HG03066 (cell line): ENCODE measurements around the gene STAG1.
"Not testable (repeated sequence)": the region's sequence is repeated elsewhere in the genome, so short reads cannot be mapped to it uniquely, and the experiment has no call there.

Experiments used
- ATAC-seq: cut with Tn5 transposase; IDR thresholded peaks from one replicate; pipeline ENCODE4 v1.9.1; 2021; ENCODE audit warnings: low read depth; ENCODE audit not compliant: unreplicated experiment

Gene STAG1

DNA sequence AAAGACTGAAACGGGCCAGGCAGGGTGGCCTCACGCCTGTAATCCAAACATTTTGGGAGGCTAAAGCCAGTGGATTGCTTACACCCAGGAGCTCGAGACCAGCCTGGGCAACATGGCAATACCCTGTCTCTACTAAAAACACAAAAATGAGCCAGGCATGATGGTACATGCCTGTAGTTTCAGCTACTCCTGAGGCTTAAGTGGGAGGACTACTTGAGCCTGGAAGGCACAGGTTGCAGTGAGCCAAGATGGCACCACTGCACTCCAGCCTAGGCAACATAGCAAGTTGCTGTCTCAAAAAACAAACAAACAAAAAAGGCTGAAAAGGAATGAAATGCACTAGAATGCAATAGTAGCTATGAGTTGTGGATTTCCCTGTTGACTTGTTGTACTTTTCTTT is 94.7 kb downstream of the STAG1 start:
- no peak for ATAC-seq

GRCh38 chr3:136653628-136654027 is 98.5 kb downstream of the STAG1 start:
- ATAC-seq, result no peak

GRCh38 chr3:136651581-136651980 is 100.6 kb downstream of the STAG1 start:
- no peak for ATAC-seq

DNA sequence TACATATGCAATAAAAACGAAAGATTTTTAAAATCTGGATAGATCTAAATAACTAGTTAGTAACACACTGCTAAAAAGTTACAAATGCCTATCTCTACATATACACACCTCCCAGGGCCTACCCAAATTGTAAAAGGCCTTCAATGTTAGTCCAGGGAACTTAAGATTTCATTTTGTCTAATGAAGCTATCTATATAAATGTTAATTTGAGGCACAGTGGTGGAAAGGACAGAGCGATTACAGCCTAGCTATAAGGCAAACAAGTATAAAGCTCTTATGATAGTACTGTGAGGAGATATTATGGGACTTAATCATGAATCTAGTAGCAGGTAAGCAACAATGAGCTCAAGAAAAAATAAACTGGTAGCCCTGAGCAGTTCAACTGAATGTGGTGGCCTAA is 101.7 kb downstream of the STAG1 start:
- no peak for ATAC-seq

- ATAC-seq, result peak; percentile 76
Measured at GRCh38 chr3:136645915-136646314, 106.3 kb downstream of the STAG1 start.

DNA sequence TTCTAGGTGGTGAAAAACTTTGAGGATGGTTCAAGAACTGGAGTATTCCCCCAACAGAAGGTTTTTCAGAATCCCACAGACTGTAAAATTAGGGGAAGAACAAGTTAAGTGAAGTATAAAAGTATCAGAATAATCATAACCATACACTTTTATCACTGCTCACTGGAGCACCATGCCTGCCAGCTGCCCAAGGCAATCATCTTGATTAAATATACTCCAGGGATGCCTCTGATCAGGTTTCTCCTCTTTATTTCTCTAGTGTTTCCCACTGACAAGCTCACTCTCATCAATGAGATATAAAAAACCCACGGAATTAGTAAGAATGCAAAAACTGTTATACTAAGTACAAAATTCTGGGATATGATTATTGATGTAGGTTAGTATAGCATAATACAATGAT is 108.0 kb downstream of the STAG1 start:
- ATAC-seq, result no peak

GRCh38 chr3:136643380-136643779 is 108.8 kb downstream of the STAG1 start:
- ATAC-seq, result not testable (repeated sequence)

DNA sequence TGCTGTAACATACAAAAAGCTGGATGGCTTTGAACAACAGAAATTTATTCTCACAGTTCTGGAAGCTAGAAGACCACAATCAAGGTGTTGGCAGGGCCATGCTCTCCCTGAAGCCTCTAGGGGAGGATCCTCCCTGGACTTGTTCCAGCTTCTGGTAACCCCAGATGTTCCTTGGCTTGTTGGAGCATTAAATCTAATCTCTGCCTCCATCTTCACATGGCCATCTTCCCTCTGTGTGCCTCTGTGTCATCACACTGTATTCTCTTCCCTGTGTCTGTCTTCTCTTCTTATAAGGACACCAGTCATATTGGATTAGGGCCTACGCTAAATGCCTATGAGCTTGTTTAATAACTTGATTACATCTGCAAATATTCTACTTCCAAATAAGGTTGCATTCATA is 109.5 kb downstream of the STAG1 start:
- ATAC-seq, result no peak

DNA sequence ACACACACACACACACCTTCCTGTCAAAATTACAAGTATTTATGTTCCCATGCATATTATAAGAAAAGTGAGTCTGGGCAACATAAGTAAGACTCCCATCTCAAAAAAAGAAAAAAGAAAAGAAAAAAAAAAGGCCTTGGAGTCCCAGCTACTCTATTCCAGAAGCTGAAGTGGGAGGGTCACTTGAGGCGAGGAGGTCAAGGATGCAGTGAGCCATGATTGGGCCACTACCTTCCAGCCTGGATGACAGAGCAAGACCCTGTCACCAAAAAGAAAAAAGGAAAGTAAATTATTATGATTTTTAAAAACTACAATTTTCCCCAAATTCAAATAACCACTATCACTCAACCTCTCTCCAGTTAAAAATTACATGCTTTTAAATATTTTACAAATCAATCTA is 113.1 kb downstream of the STAG1 start:
- no peak for ATAC-seq

DNA sequence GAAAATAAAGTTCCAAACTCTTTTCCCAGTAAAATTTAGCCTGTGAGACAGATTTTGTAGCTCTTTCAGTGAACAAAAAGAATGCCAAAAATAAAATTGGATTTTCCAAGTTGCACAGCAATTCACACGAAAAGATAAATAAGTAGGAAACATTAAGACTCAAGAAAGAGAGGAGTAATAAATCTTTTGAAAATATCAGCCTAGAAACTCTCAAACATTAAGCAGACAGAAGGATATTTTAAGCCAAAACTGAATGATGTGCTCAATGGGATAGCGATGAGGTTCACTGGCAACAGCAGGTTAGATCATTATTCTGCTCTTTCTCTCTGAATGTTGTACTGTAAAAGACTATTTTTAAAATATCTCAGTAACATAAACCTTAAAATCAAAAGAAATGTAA is 115.0 kb downstream of the STAG1 start:
- no peak for ATAC-seq

- no peak for ATAC-seq
Measured at GRCh38 chr3:136634821-136635220, 117.4 kb downstream of the STAG1 start.

GRCh38 chr3:136632625-136633081 is 119.5 kb downstream of the STAG1 start:
- no peak for ATAC-seq

- ATAC-seq, result no peak
Measured at GRCh38 chr3:136631424-136631823, 120.8 kb downstream of the STAG1 start.

DNA sequence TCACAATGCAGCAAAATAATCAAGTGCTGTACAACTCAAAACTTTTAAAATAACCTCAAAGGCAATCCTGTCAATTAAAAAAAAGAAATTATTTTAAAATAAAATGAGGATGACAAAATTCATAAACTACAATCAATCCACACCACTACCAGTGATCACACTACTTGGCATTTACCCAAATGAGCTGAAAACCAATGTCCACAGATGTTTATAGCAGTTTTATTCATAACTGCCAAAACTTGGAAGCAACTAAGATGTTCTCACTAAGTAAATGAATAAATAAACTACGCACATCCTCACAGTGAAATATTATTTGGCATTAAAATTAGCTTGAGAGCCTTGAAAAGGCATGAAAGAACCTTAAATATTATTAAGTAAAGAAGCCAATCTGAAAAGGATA is 121.3 kb downstream of the STAG1 start:
- ATAC-seq, result no peak

GRCh38 chr3:136626493-136626892 is 125.7 kb downstream of the STAG1 start:
- ATAC-seq, result no peak

DNA sequence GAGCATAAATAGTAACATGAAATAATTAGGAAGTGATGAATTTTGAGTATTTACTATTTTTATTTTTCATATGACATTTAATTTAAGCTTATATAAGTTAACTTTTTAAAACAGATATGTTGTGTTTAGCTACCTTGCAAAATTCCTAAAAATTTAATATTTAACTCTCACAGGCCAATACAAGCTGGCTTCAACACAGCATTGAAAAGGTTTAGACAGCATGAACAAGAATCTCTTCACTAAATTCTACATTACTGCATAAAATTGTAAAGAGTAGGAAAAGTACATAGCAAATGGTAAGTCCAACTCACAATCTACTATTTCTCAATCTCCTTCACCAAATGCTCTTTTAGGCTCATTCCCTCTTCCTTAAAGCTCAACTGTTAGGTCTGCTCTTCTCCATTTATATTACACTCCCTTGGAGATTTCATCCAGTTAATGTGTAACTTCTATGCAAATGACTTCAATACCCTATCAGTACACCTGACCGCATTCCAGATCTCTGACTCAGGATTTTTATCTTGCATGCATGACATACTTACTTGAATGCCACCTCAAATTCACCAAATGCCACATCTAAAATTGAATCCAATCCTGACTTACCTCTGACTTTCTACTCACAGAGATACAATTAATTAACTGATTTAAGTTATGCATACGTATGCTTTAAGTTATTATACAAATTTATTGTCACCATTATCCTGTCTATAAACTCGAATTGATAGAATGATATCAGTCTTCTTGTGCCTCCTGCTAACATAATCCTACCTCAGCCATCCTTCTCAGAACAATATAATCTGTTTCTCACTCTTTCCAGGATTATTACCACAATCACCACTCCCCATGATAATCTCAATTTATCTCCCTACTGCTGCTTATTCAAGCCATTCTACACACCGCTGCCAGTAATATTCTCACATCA is 127.0 kb downstream of the STAG1 start:
- no peak for ATAC-seq

GRCh38 chr3:136624371-136624770 is 127.8 kb downstream of the STAG1 start:
- no peak for ATAC-seq

DNA sequence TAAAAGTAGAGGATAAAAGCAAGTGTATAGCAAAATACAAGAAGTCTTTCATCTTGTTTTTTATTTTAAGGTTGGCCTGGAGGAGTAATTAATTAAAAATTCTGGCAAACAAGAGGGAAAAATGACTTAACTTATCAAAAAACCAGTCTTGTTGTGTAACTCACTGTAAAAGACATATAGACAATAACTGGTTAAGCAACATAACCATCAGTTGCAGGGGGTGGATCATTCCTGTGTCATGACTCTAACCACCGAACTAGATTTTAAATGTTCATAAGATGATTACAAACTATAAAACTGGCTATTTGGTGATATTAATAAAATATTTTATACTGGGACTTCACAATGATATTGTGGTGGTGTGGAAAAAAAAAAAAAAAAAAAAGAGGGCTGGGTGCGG is 130.6 kb downstream of the STAG1 start:
- ATAC-seq, result no peak

DNA sequence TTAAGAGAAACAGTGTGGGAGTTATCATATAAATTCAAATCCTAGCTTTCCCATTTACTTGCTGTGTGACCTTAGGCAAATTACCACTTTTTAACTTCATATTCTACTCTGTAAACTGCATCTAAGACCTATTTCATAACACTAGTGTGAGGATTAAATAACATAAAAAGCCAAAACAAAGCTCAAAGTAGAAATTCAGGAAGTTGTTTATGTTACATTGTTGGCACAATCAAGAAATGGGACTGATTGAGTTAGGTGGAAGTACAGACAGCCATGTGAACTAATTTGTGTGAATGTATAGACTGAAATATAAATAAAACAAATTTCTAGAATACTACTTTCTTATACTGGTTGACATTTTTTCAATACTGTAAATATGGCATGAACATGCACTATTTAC is 131.7 kb downstream of the STAG1 start:
- ATAC-seq, result no peak

DNA sequence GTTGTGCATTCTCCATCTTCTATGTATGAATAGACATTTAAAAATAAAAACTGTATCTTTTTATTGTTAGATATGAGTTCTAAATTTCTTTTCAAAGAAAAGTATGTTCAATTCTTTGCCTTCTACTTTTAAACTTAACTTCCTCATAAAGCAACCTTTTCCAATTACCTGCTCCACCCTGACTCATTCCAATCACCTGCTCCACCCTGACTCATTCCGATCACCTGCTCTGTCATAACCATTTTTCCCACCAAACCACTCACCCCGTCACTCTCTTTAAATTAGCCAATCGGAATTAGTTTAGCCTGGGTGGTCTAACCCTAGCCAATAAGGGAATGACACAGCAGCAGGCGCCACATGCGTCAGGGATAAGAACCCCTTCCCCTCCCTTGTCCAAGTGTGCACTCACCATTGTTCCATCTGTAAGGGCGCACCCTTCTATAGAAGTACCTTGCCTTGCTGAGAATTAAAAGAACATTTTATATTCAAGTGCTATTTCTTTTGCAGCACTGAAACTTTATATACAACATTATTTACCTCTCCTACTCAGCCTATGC is 134.1 kb downstream of the STAG1 start:
- not testable (repeated sequence) for ATAC-seq

DNA sequence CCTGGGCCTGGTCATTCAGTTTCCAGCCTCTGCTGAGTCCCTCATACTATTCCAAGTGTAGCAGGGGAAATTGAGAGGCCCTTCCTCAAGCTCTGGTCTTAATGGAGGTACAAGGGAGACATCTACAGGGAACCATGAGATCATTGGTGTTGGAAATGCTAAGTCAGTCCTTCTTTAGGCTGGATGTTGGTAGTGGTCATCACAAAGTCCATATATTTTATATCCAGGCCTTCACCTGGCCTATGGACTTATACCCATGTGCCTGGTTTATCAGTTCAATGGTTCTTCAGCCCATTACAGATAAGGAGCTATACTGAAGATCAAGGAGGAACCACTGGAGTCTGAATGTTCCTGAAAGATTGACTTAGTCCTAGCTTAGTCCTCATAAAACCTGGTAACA is 135.0 kb downstream of the STAG1 start:
- no peak for ATAC-seq

DNA sequence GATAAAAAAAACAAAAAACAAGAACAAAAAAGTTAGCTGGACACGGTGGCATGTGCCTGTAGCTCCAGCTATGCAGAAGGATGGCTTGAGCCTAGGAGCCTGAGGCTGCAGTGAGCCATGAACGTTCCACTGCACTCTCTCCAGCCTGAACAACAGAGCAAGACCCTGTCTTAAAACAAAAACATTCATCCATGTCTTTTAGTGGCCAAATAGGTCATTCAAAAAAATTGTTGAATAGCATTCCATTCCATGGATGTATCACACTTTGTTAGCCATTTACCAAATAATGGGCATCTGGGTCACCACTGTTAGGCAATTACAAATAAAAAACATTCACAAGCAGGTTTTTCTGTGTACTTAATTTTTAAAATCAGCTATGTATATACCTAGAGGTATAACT is 139.7 kb downstream of the STAG1 start:
- ATAC-seq, result no peak
